ENCODE measurements around the gene MAP2K3.

DNA sequence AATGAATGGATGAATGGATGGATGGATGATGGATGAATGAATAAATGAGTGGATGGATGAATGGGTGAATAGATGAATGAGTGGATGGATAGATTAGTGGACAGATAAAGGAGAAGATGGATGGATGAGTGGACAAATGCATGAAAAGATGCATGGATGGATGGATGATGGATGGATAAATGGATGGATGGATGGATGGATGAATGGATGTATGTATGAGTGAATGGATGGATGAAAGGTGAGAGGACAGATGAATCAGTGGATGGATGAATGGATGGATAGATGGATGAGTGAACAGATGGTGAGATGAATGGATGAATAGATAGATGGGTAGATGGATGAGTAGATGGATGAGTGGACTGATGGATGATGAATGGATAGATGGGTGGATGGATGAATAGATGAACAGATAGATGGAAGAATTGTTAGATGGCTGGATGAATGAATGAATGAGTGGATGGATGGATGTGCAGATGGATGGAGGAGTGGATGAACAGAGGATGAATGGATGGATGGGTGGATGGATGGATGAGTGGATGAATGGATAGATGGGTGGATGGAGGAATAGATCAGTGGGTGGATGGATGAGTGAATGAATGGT is 77.9 kb downstream of the MAP2K3 start:
- TF ChIP-seq POLR2AphosphoS5 (IDR thresholded peaks at IDR 0.05) (no peak), CTCF (IDR thresholded peaks at IDR 0.05) (no peak), EP300 (IDR thresholded peaks at IDR 0.05) (no peak), POLR2A (IDR thresholded peaks at IDR 0.05; ENCODE audit: low read depth) (no peak)

All from esophagus muscularis mucosa (tissue), 4 donors.